Panc1 (cell line): ENCODE data around the gene CATSPERD. TPM values are rescaled to one million over a fixed set of nuclear protein-coding genes. Genes with fewer than 3 reads are reported as not detected.

Experiments used
- ATAC-seq: fragments of 200-7000 bp; cut with Tn5 transposase; 2 replicates; pipeline ENCODE4 v1.9.1; 2020; ENCODE audit warnings: mild to moderate bottlenecking, moderate library complexity
- BruUV-seq: library from RNA; stranded (reverse); fragments of 400-500 nt; replicated peaks from 2 replicates; lab custom pipeline; 2021; lab: Mats Ljungman, UMichigan
- CTCF ChIA-PET: fragments of 300-600 bp; sonication (Branson Sonifier 250); formaldehyde crosslinking; loops from one replicate; lab custom pipeline; 2022; ENCODE audit warnings: antibody characterized with exemption; lab: Charles Lee
- POLR2A ChIA-PET: fragments of 300-600 bp; sonication (Branson Sonifier 250); formaldehyde crosslinking; loops from one replicate; lab custom pipeline; 2022; ENCODE audit warnings: antibody characterized with exemption; lab: Charles Lee
- DNase-seq: peaks from one replicate; pipeline ENCODE4 v3.0.0-alpha.2; 2010; ENCODE audit warnings: low read depth, low spot score
- H3K27ac ChIP-seq: 2 replicates; pipeline ENCODE4 v1.5.1; 2011; ENCODE audit warnings: mild to moderate bottlenecking, low read length, inconsistent platforms
- H3K27me3 ChIP-seq: fragments of 200-500 bp; sonication (Bioruptor generic); 2 replicates; pipeline ENCODE4 v1.6.0; 2014; ENCODE audit warnings: low read length, inconsistent platforms; ENCODE audit not compliant: control insufficient read depth, insufficient read depth
- H3K36me3 ChIP-seq: fragments of 200-500 bp; sonication (Bioruptor generic); 2 replicates; pipeline ENCODE4 v1.5.1; 2014; ENCODE audit warnings: inconsistent platforms, mild to moderate bottlenecking, low read length, moderate library complexity; ENCODE audit not compliant: control insufficient read depth, insufficient read depth
- H3K4me1 ChIP-seq: 2 replicates; pipeline ENCODE4 v1.5.1; 2011; ENCODE audit warnings: inconsistent platforms, mild to moderate bottlenecking, low read length, moderate library complexity; ENCODE audit not compliant: control insufficient read depth, insufficient read depth
- H3K4me3 ChIP-seq, 2 experiments: 2 replicates each; pipeline ENCODE4 v1.5.1; 2011 to 2012; ENCODE audit warnings: low read depth in 2 of 2, low read length in 2 of 2, mild to moderate bottlenecking in 2 of 2, inconsistent platforms in 1 of 2, moderate library complexity in 1 of 2
- H3K9me3 ChIP-seq: fragments of 200-500 bp; sonication (Bioruptor generic); 2 replicates; pipeline ENCODE4 v1.5.1; 2014; ENCODE audit warnings: low read depth, mild to moderate bottlenecking, inconsistent platforms, low read length, moderate library complexity; ENCODE audit not compliant: control insufficient read depth, insufficient read depth
- POLR2AphosphoS5 ChIP-seq: IDR thresholded peaks from 2 replicates; pipeline ENCODE4 v1.6.1; 2012; ENCODE audit warnings: mild to moderate bottlenecking, low read depth, low read length, moderate library complexity
- SIN3A ChIP-seq: IDR thresholded peaks from 2 replicates; pipeline ENCODE4 v1.6.1; 2012; ENCODE audit warnings: low read depth, mild to moderate bottlenecking, low read length, moderate library complexity, borderline replicate concordance; ENCODE audit not compliant: insufficient read depth
- TCF7L2 ChIP-seq: IDR thresholded peaks from 2 replicates; pipeline ENCODE4 v1.6.1; 2011; ENCODE audit warnings: mild to moderate bottlenecking, low read depth, low read length, inconsistent platforms
- in situ Hi-C: cut with HindIII; loops from 2 replicates; pipeline ENCODE4 v1.10.0; 2016; ENCODE audit warnings: low sequenced_read_pairs, low pct_unique_long_range_greater_than_20kb
- intact Hi-C: fragments of 100-400 bp; cut with micrococcal nuclease; formaldehyde crosslinking; loops from one replicate; pipeline ENCODE4 v1.10.0; 2022; ENCODE audit not compliant: unreplicated experiment
- total RNA-seq: library from RNA; stranded (reverse); gene quantifications from one replicate; pipeline ENCODE4 v1.2.1, GENCODE V29; 2021; ENCODE audit not compliant: unreplicated experiment
- TF ChIP-seq, protein P1 (sequence below), 2 experiments: IDR thresholded peaks; 2 replicates each; pipeline ENCODE4 v1.6.1; 2011 to 2012; ENCODE audit warnings: low read depth in 2 of 2, control low read depth in 1 of 2, low read length in 1 of 2, mild to moderate bottlenecking in 1 of 2, moderate library complexity in 1 of 2; ENCODE audit not compliant: insufficient read depth in 1 of 2
- TF ChIP-seq, protein P2 (sequence below): fragments of 450-650 bp; IDR thresholded peaks from 2 replicates; pipeline ENCODE4 v1.5.1; 2017; ENCODE audit warnings: mild to moderate bottlenecking

The CATSPERD gene
- total RNA-seq, 1 experiment from 2014 or later: 0.08 TPM

DNA sequence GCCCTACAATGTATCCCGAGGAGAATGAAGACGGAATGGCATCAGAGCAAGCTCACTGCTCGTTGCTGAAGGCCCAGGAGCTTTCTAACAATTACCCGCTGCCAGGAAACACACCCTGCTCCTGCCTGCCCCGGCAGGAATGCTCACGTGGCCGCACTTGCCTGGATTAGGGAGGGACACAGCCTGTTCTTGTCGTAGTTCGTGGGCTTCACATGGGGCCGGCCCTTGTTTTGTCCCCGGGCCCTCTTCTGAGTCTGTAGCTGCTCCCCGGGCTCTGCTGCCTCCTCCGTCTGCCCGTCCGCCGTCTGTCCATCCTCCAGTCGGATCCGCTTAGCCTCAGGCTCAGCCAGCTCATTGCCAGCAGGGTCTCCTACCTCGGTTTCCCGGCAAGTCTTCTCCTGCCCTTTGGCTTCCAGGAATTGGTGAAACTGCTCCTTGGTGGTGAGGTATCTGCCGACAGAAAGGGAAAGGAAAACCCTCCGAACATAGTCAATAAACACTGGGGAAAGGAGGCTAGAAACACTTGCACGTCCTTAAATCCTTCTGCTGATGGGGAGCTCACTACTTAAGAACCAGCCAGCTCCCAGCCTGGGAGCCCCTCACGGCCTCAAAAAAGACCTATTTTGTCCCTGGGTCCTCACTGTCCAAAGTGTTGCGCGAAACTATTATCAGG is 69.6 kb downstream of the CATSPERD start:
- in situ Hi-C loops: no loop called here
- no peaks in the 10 kb centered on the region for H3K9me3 ChIP-seq
- no peaks in the 10 kb centered on the region for H3K27me3 ChIP-seq
- intact Hi-C loops: loop anchor here (10.0 kb wide), 1 partner anchor 95 kb away; the partner anchor contains the start of gene RPL36
- TF ChIP-seq, protein P1, sequence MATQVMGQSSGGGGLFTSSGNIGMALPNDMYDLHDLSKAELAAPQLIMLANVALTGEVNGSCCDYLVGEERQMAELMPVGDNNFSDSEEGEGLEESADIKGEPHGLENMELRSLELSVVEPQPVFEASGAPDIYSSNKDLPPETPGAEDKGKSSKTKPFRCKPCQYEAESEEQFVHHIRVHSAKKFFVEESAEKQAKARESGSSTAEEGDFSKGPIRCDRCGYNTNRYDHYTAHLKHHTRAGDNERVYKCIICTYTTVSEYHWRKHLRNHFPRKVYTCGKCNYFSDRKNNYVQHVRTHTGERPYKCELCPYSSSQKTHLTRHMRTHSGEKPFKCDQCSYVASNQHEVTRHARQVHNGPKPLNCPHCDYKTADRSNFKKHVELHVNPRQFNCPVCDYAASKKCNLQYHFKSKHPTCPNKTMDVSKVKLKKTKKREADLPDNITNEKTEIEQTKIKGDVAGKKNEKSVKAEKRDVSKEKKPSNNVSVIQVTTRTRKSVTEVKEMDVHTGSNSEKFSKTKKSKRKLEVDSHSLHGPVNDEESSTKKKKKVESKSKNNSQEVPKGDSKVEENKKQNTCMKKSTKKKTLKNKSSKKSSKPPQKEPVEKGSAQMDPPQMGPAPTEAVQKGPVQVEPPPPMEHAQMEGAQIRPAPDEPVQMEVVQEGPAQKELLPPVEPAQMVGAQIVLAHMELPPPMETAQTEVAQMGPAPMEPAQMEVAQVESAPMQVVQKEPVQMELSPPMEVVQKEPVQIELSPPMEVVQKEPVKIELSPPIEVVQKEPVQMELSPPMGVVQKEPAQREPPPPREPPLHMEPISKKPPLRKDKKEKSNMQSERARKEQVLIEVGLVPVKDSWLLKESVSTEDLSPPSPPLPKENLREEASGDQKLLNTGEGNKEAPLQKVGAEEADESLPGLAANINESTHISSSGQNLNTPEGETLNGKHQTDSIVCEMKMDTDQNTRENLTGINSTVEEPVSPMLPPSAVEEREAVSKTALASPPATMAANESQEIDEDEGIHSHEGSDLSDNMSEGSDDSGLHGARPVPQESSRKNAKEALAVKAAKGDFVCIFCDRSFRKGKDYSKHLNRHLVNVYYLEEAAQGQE (IDR thresholded peaks at IDR 0.05; ENCODE audit: insufficient read depth in 1 of 2, low read depth in 2 of 2, low read length in 1 of 2): no peak
- TF ChIP-seq, protein P2, sequence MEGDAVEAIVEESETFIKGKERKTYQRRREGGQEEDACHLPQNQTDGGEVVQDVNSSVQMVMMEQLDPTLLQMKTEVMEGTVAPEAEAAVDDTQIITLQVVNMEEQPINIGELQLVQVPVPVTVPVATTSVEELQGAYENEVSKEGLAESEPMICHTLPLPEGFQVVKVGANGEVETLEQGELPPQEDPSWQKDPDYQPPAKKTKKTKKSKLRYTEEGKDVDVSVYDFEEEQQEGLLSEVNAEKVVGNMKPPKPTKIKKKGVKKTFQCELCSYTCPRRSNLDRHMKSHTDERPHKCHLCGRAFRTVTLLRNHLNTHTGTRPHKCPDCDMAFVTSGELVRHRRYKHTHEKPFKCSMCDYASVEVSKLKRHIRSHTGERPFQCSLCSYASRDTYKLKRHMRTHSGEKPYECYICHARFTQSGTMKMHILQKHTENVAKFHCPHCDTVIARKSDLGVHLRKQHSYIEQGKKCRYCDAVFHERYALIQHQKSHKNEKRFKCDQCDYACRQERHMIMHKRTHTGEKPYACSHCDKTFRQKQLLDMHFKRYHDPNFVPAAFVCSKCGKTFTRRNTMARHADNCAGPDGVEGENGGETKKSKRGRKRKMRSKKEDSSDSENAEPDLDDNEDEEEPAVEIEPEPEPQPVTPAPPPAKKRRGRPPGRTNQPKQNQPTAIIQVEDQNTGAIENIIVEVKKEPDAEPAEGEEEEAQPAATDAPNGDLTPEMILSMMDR: no peak
- no peak for TF ChIP-seq TCF7L2
- no peak for TF ChIP-seq SIN3A
- no peak for TF ChIP-seq POLR2AphosphoS5
- DNase-seq (no peak), ATAC-seq (no peak)
- ChIA-PET POLR2A (interaction anchor here (0.6 to 0.7 kb wide), 2 partner anchors 20 to 508 kb away, joined by 5 to 8 read pairs; no protein-coding TSS in a partner anchor), CTCF (no interaction called here)
- no peaks in the 10 kb centered on the region for H3K4me1 ChIP-seq
- peak overlapping the region; percentile 68 to 76 for H3K4me3 ChIP-seq
- no TSS peak for BruUV-seq
- H3K27ac ChIP-seq: peak overlapping the region; percentile 90
- H3K36me3 ChIP-seq: 0 out of 2 replicates have a peak, but pooled peaks cover 6% of the 10 kb centered on the region

DNA sequence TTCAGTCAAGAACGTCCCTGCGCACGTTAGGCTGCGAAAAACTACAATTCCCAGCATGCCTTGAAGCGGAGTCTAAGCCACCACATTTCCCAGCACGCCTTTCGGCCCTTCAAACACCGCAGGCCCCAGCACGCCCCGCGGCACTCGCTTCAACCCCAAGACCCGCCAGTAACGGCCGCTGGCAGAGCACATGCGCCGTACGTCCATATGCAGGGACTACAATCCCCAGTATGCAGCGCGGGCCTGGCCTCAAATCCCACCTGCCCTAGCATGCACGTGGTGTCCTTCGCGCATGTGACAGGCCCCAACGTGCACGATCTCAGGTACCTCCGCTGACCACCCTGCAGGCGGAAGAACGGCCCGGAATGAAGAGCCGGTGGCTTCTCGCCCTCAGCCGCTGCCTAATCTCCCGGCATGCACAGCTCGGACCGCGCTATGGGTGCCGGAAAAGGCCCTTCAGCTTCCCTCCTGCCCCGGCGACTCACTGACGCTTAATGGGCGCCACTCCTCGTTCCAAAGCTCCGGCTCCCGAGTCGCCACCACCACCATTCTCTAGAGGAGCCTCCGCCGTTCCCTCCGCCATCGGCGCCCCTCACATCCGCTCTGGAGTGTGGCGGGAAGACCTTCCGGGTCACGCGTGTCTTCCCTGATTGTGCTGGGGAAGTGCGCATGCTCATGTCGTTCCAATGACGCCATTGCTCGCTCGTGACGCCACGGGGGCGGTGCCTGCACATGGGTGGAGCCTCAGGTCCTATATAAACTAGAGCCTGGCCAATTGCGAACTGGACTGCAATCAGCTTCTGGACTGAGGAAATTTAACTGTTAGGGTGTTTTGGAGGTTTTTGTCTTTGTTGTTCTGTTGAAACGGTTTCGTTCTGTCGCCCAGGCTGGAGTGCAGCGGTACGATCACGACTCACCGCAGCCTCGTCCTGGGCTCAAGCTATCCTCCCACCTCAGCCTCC is 70.4 kb downstream of the CATSPERD start, which contains the start of gene DUS3L:
DUS3L (minus strand) TSS at position 605 of the 962 bp plus-strand sequence; CDS start at position 583, 22 bp downstream.
- H3K27me3 ChIP-seq: no peaks in the 10 kb centered on the region
- H3K9me3 ChIP-seq: no peaks in the 10 kb centered on the region
- in situ Hi-C loops (no loop called here), intact Hi-C loops (loop anchor here (10.0 kb wide), 1 partner anchor 96 kb away; the partner anchor contains the start of gene RPL36)
- 0 out of 2 replicates have a peak, but pooled peaks cover 6% of the 10 kb centered on the region for H3K36me3 ChIP-seq
- DNase-seq (peak; percentile 87), ATAC-seq (peak; percentile 96)
- no peaks in the 10 kb centered on the region for H3K4me1 ChIP-seq
- BruUV-seq: TSS peak; percentile 95
- ChIA-PET POLR2A (no interaction called here), CTCF (no interaction called here)
- H3K4me3 ChIP-seq: peak within 1 kb of the TSS; percentile 68 to 76
- peak within 1 kb of the TSS; percentile 90 for H3K27ac ChIP-seq
- peak; percentile 61; the same call in 1 of the 2 replicates for TF ChIP-seq POLR2AphosphoS5
- TF ChIP-seq TCF7L2: peak; percentile 91
- no peak for TF ChIP-seq SIN3A
